Stimulated activated CD8-positive, alpha-beta memory T cell treated with anti-CD3 and anti-CD28 coated beads, Interleukin-2, amount 100 ng/mL, for 1 hour (primary cell): ENCODE data around the gene PLAGL1.
"Not testable (repeated sequence)": the region's sequence is repeated elsewhere in the genome, so short reads cannot be mapped to it uniquely, and the experiment has no call there.

Source experiments
- DNase-seq, 2 donors: peaks; one replicate each; pipeline ENCODE4 v3.0.0-alpha.2; 2020; ENCODE audit warnings: low read depth in 2 of 2

Gene PLAGL1

DNA sequence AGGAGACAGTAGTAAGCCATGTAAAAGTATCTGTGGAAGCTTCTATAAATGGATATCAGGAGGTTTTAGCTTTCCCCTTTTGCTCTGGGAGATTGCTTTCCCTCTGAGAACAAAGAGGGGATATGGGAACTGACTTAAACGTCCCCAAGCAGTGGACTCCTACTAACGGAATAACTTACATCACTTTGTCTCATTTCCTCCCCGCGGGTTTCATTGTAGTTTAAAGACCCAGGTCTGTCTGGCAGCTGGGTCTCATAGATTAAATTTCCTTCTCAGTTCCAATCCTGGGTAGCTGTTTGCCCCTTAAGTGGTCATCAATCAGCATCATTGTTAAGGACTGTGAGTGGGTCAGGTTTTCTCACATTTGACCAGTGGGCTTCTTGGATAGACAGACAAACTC is 68.7 kb downstream of the PLAGL1 start:
- DNase-seq = no peak

DNA sequence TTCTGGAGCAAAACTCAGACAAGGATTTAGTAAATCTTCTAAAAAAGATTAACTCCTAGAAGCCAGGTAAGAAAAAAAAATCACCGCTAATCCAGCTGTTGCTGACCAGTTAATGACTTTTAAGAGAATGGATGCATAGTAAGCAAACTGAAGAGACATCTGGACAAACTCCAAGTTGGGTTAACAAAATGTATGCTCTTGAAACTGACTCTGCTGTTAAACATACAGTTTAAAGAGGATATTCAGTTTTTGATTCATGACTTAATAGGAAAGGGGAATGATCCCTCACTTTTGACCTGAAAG is 70.4 kb downstream of the PLAGL1 start:
- no peak for DNase-seq

DNA sequence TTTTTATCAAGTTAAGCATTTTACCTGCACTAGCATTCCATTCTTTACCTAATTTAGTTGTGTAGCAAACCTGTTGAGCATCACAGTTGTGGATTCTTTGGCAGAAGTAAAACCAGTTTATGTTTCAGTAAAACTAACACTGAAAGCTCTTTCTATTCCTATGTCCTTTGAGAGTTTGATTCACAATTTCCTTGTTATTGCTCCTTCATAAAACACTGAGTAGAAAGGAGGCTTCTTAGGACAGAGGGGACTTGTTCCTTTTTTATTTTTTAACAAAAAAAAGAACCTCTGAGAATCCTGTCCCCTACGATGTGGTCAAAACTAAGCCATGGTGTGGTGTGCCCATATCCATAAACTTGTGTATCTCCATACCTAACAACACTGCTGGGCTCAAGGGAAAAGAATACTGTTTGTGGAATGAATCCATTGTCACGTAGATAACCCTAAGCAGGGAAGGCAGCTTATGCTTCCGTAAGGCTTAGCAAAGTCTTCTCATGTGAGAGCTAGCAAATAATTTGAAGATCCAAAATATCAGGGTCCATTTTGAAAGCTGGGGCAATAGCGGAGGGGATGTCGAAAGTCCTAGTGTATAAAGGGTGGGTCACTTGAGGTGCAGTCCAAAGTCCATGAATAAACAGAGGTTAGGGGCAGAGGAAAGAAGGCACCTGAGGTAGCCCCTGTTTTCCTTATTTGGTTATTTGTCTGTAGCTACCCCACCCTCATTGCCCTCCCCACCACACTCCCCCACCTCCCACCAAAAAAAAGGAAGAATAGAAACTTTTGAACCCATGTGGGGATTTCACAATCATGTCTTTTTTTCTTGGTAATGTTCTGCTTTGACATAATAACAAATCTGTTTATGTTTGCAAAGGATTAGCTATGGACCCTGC is 71.0 kb downstream of the PLAGL1 start:
- DNase-seq = no peak

DNA sequence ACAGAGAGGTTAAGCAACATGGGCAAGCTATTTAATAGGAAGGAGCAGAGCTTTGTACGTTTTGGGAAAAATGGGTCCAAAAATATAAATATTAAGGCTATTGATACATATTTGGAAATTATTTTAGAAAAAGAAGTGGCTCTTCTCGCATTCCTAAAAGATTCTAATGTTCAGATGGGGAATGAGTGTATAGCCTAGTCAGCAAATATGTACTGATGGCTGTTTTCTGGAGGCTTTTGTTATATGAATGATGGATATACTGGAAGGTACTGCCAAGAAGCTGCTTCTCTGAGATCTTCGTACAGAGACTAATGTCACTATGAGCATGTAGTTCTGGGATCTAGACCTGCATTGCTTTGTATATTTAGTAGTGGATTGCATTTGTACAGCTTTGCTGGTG is 71.7 kb downstream of the PLAGL1 start:
- DNase-seq = no peak

DNA sequence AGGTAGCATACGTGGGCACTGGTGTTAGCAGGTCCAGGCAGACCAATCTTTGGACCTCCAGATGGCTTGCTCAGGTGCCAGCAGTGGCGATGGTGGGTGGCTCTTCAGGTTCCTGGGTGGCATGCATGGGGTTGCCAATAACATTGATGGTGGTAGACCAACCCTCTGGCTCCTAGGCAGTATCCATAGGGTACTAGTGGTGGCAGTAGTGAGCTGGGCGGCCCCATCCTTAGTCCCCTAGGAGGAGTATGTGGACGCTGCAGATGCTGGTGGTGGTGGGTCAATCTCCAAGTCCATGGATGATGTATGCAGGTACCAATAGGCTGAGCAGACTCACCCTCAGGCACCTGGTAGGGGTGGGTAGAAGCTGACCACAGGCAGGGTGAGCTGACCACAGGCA is 73.2 kb downstream of the PLAGL1 start:
- no peak for DNase-seq

DNA sequence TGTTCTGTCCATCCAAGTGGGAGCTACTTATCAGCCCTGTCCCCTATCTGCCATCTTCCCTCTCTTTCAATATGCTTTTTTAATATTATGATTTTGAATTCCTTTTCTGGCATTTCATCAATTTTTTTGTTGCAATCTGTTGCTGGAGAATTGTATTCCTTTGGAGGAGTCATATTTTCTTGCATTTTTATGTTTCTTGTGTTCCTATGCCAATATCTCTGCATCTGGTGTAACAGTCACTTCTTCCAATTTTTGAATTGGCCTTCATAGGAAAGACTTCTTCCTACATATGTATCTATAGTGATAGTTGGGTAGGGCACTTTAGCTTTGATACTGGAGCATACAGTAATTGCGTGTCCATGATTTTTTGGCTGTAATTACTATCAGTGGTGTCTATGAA is 73.7 kb downstream of the PLAGL1 start:
- no peak for DNase-seq

DNA sequence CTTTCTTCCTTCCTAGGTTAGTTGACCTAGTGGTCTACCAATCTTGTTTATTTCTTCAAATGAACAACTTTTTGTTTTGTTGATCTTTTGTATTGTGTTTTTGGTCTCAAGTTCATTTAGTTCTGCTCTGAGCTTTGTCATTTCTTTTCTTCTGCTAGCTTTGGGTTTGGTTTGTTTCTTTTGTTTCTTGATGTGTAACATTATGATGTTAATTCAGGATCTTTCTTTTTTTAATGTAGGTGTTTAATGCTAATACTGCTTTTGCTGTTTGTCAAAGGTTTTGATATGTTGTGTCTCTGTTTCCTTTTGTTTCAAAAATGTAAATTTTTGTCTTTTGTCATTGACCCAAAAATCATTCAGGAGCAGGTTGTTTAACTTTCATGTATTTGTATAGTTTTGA is 78.1 kb downstream of the PLAGL1 start:
- no peak for DNase-seq

DNA sequence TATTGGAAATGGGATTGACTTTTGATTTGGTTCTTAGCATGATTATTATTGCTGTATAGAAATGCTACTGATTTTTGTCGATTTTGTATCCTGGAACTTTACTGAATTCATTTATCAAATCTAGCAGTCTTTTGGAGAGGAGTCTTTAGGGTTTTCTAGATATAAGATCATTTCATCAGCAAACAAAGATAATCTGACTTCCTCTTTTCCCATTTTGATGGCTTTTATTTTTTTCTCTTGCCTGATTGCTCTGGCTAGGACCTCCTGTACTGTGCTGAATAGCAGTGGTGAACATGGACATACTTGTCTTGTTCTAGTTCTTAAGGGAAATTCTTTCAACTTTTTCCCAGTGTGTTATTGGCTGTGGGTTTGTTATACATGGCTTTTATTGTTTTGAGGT is 79.2 kb downstream of the PLAGL1 start:
- no peak for DNase-seq

DNA sequence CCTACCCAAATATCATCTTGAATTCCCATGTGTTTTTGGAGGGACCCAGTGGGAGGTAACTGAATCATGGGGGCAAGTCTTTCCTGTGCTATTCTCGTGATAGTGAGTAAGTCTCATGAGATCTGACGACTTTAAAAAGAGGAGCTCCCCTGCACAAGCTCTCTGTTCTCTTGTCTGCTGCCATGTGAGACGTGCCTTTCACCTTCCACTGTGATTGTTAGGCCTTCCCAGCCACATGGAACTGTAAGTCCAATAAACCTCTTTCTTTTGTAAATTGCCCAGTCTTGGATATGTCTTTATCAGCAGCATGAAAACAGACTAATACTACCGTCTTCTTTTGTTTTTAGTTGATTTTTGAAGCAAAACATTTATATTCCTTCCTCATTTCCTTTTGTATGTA is 91.0 kb downstream of the PLAGL1 start:
- not testable (repeated sequence) for DNase-seq

DNA sequence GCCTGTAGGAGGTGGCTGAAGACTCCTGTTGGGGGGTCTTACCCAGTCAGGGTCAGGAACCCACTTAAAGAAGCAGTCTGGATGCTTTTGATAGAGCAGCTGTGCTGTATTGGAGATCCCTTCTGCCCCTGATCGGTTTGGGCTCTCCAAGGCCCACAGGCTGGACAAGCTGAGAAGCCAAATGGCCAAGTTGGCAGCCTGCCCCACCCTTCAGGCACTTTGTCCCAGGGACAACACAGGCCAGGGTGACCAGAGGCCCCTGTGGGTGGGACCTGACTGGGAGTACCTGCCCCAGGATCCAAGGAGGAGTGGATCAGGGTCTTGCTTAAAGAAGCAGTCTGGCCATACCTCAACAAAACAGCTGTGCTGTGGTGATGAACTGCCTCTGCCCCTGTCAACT is 95.4 kb downstream of the PLAGL1 start:
- no peak for DNase-seq

DNA sequence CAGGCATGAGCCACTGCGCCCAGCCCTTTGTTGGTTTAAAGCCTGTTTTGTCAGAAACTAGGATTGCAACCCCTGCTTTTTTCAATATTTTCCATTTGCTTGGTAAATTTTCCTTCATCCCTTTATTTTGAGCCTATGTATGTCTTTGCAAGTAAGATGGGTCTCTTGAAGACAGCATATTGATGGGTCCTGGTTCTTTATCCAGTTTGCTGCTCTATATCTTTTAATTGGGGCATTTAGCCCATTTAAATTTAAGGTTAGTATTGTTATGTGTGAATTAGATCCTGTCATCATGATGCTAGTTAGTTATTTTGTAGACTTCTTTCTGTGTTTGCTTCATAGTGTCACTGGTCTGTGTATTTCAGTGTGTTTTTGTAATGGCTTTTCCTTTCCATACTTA is 97.0 kb downstream of the PLAGL1 start:
- DNase-seq = no peak

DNA sequence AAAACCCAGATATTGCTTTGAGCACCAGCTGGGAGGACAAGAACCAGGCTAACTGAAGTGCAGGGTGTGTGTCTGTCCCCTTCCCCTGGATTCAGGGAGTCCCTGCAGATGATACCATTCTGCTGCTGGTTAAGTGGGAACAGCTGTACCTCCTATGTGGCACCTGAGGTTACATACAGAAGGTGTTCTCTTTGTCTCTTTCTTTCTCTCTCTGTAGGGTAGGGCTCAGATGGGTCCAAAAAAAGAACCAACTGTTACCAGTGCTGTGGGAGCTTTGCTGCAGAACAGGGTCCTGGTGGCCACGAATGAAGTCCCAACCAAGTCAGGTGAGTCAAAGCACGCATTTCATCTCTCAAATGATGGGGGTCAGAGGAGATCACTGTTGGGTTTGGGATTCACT is 105.2 kb downstream of the PLAGL1 start:
- no peak for DNase-seq

DNA sequence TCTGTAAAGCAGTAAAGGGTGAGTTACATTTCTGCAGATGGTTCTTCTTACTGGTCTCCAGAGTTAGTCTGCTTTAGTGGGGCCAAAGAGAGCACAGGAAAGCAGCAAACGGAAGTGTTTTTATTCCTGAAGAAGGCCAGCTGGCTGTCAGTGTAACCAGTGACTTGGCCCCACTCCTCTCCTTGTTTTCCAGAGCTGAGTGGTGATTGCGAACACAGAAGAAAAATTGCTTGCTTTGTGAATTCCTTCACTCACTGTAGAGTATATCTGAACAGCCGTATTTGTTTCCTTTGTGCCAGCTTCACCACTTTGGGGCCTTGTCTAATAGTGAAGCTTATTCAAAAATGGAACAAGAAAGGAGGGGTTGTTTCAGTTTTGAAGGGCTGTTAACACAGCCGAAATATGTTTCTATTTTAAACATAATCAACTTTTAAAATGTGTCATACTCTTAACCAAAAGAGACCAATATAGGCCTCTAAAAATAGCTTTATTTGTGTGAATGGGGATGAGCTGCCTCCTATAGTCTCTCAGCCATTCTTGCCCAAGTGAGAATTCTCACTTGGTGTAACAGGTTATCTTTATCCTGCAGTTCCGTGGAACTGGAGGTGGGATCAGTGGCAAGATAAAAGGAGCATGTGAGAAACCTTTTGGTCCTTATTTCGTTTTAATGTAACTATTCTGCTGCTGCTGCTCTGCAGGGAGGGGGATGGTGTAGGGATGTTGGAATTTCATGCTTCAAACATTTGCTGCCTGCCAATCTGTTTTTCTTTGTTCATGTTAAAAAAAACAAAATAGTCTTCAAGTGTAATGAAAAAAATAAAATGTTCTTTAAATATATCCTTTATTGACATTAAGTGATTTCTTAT is 105.9 kb downstream of the PLAGL1 start:
- no peak for DNase-seq

DNA sequence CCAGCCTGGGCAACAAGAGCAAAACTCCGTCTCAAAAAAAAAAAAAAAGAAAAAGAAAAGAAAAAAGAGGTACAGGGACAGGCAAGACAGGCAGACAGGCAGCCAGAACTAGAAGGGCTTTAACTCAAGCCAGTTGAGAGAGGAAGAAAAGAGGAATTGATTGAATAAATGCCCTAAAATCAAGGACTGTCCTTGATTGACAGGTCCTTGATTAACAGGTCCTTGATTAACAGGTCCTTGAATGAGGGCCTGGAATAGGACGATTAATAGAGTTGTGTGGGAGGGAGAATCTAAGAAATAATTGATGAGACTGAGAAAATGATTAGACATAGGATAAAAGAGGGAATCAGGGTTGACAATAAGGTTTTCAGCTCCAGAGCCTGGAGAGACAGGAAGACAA is 107.7 kb downstream of the PLAGL1 start:
- no peak for DNase-seq

DNA sequence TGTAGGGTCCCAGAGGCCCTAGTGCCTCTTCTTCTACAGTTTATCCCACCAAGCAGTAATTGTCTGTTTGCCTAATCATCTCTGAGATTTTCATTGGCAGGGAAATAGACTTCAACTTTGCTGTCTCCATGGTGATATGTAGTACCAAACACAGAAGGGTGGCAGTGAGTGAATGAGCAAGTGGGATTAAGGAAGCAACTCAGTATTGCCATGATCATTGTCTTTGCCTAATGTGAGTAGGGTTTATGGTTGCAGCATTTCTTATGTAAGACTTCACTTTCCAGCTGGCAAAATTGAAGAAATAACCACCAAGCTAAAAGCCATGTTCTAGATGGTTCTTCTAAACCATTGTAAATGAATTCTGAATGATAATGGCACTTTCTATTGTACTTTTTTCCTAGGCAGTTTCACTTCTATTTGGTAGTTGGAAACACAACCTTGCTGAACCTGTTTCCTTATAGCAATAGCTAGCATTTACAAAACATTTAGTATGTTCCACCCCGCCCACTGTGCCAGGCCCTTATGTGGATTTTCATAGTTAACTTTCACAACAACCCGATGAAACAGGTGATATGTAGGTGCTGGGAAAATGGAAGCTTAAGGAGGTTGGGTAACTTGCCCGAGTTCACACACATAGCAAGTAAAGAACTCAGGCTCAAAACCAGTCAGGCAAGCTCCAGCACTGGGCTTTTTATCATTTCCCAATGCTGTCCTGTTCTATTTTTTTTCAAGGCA is 111.8 kb downstream of the PLAGL1 start:
- DNase-seq = no peak

DNA sequence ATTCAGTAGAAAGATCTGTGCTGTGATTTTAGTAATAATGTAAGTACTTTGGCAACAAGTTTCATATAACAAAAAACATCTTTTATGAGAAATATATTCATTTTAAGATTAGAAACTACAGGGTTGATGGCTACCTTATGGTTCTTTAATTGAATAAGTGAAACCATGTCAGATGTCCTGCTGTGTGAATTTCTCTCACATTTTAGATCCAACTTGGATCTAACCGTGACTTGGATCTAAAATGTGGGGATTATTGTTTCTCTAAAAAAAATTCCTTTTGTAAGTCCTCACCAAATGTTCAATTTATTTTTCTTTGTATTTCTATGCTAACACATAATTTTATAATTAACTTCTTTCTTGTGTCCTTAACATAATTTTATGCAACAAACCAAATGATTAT is 113.4 kb downstream of the PLAGL1 start:
- no peak for DNase-seq
